LoVo (cell line): Measurements from ENCODE around the gene GPC4.
"Not testable (repeated sequence)": the region's sequence is repeated elsewhere in the genome, so short reads cannot be mapped to it uniquely, and the experiment has no call there.

ENCODE experiments used
- DNase-seq: peaks from one replicate; pipeline ENCODE4 v3.0.0-alpha.2; 2016; ENCODE audit warnings: low spot score

The GPC4 gene

DNA sequence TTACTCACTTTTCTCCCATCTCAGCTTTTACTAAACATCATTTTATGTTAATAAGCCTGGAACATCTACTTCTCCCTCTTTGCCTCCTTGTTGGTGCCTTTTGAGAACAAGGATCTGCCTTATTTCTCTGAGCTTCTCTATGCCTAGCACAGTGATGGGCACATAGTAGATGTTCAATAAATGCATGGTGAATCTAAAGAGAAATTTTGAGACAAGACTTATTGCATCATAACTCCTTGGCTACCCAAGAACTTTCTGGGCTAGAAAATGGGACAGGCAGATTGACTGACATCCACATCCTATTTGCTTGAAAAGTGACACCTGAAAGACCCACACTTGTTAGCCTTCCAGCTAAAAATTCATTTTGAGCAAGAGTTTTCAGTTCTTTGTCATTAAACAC is 109.9 kb downstream of the GPC4 start:
- no peak for DNase-seq

DNA sequence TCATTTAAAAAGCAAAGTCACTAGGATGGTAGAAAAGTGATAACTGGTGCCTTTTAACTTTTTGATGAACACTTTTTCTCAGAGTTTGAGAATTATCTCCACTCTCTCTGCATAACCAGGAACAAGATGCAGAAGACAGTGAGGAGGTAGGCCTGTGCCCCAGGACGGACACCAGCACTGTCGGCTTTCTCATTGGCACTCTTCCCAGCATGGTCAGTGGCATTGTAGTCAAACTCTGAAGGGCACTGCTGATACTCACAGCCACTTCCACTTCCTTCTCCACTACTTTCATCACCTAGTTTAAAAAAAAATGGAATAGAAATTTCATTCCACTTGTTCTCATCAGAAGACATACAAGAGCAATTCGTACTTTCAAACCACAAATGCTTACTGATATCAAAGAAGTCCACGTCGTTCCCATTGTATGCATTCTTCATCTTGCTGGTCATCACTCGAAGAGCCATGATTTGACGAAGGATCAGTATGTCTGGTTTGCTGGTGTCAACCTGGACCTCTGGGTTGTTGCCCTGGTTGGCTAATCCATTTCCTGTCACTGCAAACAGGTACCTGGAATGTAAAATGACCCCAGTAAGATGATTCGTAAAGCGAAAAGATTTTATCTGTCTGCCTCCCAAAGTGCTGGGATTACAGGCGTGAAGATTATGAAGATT is 112.4 kb downstream of the GPC4 start:
- DNase-seq, result no peak

DNA sequence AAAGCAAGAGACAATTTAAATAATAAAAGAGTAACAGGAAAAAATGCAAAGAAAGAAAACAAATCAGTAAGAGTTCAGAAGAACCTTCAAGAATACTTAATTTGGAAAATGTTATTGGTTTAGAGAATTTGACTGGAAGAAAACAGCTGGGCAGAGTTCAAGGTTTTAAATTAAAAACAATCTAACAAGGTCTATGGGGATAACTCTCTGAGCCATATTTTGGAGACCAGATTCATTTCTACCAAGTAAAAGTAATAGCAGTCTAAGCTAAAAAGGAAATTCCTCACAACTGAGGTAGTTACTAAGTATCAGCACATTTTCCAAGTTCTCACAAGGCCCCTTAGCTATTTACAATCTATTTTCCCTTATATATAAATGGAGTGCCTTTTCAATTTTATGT is 114.7 kb downstream of the GPC4 start:
- DNase-seq, result no peak

DNA sequence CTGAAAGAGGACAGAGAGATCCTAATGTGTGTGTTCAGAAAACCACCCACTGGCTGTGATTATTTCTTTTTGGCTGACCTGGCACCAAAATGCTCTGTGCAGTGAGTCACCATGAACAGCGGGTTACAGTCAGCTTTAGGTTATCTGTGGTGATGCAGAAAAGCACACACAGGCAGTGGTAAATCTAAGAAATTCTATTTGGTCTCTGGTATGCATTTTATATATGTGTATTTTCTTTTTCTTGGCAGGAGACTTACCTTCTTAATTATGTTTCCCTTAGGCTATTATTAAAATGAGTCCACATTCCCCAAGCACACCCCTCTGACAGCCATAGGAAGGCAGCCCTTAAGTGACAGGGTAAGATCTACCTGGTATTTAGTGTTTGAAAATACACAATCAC is 118.0 kb downstream of the GPC4 start:
- DNase-seq, result no peak

DNA sequence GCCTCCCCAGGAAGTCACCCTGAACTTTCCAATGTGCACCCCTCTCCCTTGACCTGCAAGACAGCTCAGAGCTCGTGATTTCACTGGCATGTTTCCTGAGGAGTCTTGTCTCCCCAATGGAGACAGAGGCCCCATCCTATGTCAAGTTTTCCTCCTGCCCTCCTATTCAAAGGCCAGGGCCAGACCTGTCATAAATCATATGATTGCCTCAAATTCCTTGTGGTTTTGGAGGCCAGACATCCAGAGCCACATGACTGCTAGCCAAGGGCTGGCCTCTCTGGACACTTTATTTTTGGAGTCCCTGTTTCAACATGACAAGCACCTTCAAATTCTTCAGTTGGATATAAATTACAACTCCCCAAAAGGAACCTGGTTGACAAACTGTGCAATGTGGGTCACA is 121.2 kb downstream of the GPC4 start:
- DNase-seq, result no peak

DNA sequence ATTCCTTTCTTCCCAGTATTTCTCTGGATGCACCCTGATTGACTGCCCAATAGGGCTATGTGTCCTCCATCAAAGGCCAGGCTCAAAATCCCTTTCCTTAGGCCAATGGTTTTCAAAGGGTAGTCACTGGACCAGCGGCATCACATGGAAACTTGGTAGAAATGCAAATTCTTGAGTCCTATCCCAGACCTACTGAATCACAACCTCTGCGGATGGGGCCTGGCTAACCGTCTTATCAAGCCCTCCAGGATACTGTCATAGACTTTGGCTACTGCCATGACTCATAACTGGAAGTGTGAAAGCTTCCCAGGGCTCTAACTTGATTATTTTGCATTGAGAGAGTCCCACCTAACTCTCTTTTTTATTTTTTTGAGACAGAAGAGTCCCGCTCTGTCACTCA is 125.2 kb downstream of the GPC4 start:
- no peak for DNase-seq

DNA sequence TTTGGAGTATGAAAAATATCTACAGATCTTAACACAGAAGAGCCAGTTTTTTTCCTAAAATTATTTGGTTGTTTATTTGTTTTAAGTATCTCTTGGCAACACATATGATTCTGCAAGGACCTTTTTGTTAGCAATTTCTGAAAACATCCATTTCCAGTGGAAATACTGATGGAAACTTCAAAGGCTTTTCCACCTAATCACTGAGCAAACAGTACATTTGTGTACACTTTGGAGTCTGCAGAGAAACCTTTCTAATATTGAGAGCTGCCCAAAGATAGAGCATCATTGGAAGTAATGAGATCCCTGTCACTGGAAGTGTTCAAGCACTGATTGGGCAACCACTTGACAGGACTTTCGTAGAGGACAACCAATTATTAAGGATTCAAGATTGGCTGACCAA is 127.4 kb downstream of the GPC4 start:
- no peak for DNase-seq

DNA sequence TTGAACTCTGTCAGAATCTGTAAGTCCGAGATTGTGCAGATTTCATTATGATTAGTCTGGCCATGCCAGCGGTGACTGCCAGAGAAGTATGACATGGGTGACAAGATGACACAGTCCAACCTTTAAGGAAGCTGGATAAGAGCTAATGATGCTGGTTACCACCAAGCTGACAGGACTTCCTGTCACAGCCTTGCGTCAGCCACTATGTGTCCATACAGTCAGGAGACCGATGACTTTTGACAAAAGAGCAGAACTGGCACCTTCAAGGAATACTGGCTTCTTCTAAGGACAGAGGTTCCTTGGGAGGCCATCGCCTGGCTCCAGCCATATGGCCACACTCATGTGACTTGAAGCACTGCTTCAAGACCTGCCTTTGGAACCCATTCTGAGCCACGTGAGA is 129.9 kb downstream of the GPC4 start:
- no peak for DNase-seq

DNA sequence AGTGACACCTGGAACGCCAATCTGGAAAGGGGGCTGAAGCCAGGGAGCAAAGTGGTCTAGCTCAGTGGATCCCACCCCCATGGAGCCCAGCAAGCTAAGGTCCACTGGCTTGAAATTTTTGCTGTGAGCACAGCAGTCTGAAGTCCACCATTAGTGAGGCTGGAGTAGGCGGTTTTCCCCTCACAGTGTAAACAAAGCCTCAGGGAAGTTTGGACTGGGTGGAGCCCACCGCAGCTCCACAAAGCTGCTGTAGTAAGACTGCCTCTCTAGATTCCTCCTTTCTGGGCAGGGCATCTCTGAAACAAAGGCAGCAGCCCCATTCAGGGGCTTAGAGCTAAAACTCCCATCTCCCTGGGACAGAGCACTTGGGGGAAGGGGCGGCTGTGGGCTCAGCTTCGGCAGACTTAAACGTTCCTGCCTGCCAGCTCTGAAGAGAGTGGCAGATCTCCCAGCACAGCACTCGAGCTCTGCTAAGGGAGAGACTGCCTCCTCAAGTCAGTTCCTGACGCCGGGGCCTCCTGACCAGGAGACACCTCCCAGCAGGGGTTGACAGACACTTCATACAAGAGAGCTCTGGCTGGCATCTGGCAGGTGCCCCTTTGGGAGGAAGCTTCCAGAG is 136.1 kb downstream of the GPC4 start:
- not testable (repeated sequence) for DNase-seq

DNA sequence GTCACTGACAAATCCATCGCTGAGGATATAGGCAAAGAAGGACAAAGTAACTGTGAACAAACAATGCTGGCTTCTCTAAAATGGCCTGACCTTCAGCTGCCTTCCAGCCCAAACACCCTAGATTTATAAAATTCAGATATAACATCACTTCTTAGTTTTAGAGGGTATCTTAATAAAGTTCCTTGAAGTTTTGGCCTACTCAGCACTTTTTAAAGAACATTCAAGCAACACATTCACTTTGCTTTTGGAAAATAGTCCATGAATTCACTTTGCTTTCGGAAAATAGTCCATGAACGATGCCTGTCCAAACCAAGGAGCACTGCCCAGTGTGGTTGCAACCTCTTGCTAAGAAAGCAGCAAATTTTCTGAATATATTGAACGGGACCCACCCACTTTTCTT is 142.1 kb downstream of the GPC4 start:
- no peak for DNase-seq

DNA sequence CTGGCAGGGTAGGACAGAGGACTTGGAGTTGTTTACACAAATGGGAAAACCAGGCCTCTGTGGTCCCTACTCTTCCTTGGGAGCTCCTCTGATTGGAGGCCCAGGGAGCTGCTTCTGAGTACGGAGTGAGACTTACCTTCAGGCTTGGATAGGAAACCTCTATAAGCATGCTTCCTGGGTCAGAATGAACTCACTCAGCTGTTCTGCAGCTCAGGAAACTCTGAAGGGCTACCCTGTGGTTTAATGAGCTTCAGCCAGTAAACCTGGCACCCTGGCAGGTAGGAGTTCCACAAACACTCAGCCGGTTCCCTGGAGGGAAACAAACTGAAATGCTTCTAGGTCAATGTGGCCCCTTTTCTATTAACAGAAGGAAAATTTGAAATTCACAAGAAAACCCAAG is 146.1 kb downstream of the GPC4 start:
- DNase-seq, result no peak

DNA sequence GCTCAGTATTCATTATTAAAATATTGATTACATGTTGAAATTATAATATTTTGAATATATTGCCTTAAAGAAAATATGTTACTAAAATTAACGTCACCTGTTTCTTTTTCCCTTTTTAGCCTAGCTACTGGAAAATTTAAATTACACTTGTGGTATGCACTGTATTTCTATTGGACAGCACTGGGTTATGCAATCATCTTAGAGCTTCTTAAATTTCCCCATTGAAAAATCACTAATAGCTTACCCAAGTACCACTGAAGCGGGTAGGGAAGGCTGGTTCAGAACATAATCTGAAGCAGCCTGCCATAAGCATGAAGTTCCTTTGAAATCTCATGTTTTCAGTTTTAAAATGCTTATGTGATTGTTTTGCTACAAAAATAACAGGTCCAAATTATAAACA is 147.7 kb downstream of the GPC4 start:
- no peak for DNase-seq

DNA sequence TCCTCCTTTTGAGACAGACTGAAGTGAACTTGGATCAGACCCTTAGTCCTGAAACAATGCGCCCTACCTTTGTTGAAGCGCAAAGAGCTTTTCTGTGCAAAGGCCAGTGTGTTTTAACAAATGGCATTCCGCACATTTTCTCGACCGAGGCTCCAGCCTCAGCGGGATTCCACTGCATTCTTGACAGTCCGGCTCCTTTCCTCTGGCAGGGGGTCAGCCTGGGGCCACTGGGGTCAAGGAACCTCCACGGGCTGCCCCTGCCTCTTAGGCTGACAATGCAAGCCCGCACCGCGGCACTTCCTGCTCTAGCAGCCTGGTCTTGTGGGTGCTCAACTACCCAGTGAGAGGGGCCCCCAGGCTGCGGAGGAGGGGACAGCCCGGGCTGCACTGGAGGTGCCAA is 150.0 kb downstream of the GPC4 start:
- DNase-seq, result no peak

DNA sequence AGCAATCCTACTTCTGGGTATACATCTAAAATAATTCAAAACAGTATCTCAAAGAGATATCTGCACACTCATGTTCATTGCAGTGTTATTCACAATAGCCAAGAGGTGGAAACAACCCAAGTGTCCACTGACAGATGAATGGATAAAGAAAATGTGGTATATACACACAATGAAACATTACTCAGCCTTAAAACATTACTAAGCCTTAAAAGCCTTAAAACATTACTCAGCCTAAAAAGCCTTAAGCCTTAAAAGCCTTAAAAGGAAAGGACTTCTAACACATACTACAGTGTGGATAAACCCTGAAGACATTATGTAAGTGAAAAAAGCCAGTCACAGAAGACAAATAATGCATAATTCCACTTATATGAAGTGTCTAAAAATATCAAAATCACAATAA is 156.8 kb downstream of the GPC4 start:
- DNase-seq, result no peak

DNA sequence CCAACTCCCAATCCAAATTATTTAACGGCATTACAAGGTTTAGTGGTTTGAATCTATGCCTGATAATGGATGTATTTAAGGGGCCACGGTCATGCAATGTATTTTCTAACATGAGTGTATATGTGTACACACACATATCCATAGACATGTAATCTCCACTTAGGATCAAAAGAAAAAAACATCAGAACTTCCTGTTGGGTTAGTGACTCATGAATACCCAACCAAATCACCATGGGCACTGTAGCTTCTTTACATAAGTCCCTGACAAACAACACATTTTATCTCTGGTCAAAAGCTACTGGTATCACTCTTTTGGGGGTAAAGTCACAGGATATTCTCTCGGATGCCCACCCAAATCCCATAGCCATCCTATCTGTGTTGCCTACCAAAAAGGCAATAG is 160.6 kb downstream of the GPC4 start:
- DNase-seq, result no peak

DNA sequence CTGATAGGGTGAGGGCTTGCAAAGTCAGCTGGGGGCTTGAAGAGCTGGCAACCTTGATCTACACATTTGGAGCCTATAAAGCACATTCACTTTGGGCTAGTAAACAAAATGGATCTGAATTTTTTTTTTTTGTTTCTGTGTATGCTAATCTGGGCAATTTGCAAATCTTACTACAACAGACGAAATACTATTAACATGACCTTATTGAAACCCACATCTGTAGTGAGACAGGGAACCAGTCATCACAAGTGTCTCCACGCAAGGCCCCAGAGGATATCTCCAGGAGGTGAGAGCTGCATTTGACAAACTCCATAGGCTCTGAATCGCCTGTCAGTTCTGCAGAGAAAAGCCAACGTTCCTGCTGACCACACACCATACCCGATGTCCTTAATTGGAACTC is 164.1 kb downstream of the GPC4 start:
- no peak for DNase-seq

DNA sequence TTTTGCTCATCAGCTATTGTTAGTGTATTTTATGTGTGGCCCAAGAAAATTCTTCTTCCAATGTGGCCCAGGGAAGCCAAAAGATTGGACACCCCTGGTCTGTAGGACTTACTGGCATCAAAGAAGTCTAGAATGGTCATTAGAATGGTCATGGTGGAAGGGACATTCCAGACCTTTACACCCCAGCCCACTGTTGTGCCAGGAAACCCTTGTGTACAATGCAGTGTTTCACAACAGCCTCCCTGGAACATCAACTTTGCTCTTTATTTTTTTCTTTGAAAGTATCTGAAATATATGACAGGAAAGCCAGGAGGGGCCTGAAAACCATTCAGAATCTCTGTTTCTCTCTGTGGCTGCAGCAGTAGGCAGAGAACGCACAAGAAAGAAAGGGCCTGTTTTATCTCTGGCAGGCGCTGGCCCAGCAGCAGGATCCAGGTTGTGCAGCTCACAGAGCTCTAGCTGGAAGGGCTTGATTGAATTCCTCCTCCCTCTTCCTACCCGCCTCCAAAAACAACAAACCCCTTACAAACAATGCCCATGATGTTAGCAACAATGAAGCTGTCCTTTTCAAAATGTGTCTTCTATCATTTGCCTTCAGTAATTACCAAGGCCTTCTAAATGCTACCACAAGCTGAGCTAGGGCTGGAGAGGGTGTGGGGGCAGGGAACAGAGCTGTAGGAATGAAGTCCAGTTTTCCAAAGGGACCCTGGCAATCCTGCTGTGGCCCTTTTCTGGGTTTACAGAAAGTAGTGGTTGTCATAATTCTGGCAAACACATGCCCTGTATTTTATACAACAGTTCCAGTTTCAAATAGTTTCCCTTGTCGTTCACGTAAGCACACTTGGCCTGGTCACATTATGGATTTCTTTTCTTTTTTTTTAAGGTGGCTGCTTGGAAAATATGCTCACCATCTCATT is 164.8 kb downstream of the GPC4 start:
- DNase-seq, result no peak
